CD4-positive, alpha-beta T cell (primary cell): ENCODE results near the gene CLDN6. TPM values are rescaled to one million over a fixed set of nuclear protein-coding genes. Genes with fewer than 3 reads are reported as not detected.

Source experiments
- ATAC-seq: fragments of 200-7000 bp; cut with Tn5 transposase; one replicate; pipeline ENCODE4 v1.10.0; 2022; ENCODE audit warnings: mild to moderate bottlenecking; ENCODE audit not compliant: poor library complexity
- CTCF ChIA-PET: fragments of 350-600 bp; sonication (Branson Sonifier 250); formaldehyde crosslinking; loops from one replicate; lab custom pipeline; 2021; ENCODE audit warnings: antibody characterized with exemption, inconsistent platforms; lab: Charles Lee
- POLR2A ChIA-PET: fragments of 350-600 bp; sonication (Branson Sonifier 250); formaldehyde crosslinking; loops from one replicate; lab custom pipeline; 2021; ENCODE audit warnings: antibody characterized with exemption, inconsistent platforms; lab: Charles Lee
- DNase-seq, 14 experiments: peaks; one replicate each; pipeline ENCODE4 v3.0.0-alpha.2; 2013 to 2020; ENCODE audit warnings: mixed read lengths in 2 of 14
- H3K27ac ChIP-seq, 2 donors: one replicate each; pipeline versions ENCODE4 v1.5.1 to v1.7.0; 2013; ENCODE audit warnings: low read length in 2 of 2, low read depth in 1 of 2, mild to moderate bottlenecking in 1 of 2
- H3K27me3 ChIP-seq, 2 experiments: 1 replicate in 1 of 2; 2 replicates in 1 of 2; pipeline versions ENCODE4 v1.6.1 to v1.7.0; 2013; ENCODE audit warnings: low read length in 2 of 2, control low read depth in 1 of 2, mild to moderate bottlenecking in 1 of 2, moderate library complexity in 1 of 2; ENCODE audit not compliant: insufficient read depth in 2 of 2, control insufficient read depth in 1 of 2
- H3K36me3 ChIP-seq: one replicate; pipeline ENCODE4 v1.6.1; 2013; ENCODE audit warnings: low read length, control low read depth; ENCODE audit not compliant: insufficient read depth
- H3K4me1 ChIP-seq: one replicate; pipeline ENCODE4 v1.6.1; 2013; ENCODE audit warnings: low read length, control low read depth; ENCODE audit not compliant: insufficient read depth
- H3K4me3 ChIP-seq: one replicate; pipeline ENCODE4 v1.5.1; 2013; ENCODE audit warnings: mild to moderate bottlenecking, low read length, moderate library complexity
- H3K9me3 ChIP-seq, 2 experiments: 1 replicate in 1 of 2; 2 replicates in 1 of 2; pipeline versions ENCODE4 v1.6.1 to v1.7.0; 2013; ENCODE audit warnings: low read length in 2 of 2, mild to moderate bottlenecking in 2 of 2, control low read depth in 1 of 2, moderate library complexity in 1 of 2; ENCODE audit not compliant: control insufficient read depth in 1 of 2, insufficient read depth in 1 of 2
- H3K27ac Mint-ChIP-seq: one replicate; pipeline ENCODE4 v1.8.0; 2020; ENCODE audit warnings: mixed read lengths
- H3K27me3 Mint-ChIP-seq: one replicate; pipeline ENCODE4 v1.8.0; 2021; ENCODE audit warnings: mixed read lengths
- H3K36me3 Mint-ChIP-seq: one replicate; pipeline ENCODE4 v1.8.0; 2021; ENCODE audit warnings: low read depth, mixed read lengths
- H3K4me1 Mint-ChIP-seq: one replicate; pipeline ENCODE4 v1.8.0; 2021; ENCODE audit warnings: low read depth, mixed read lengths
- H3K4me3 Mint-ChIP-seq: one replicate; pipeline ENCODE4 v1.8.0; 2020; ENCODE audit warnings: mild to moderate bottlenecking, mixed read lengths
- H3K9me3 Mint-ChIP-seq: one replicate; pipeline ENCODE4 v1.8.0; 2020; ENCODE audit warnings: mixed read lengths
- intact Hi-C, 2 experiments: fragments of 100-400 bp; cut with DNase I in 1 of 2; cut with micrococcal nuclease in 1 of 2; formaldehyde crosslinking; loops; one replicate each; pipeline versions ENCODE4 v1.15.1 to v1.9.0; 2023 to 2025; cut with DNase I, micrococcal nuclease
- total RNA-seq, 174 experiments: library from RNA in 2 of 174; stranded (reverse) in 2 of 174; gene quantifications; one replicate each; pipeline ENCODE4 v1.2.3 and lab custom pipeline; 2021 to 2026
- TF ChIP-seq, protein P1 (sequence below): fragments of 200-600 bp; IDR thresholded peaks from one replicate; pipeline ENCODE4 v1.8.0; 2022; ENCODE audit warnings: antibody characterized with exemption, mild to moderate bottlenecking

CLDN6 gene
- total RNA-seq, 2 experiments from 2014 or later, result not detected

GRCh38 chr16:3059041-3059722 is 41.2 kb upstream of the CLDN6 start:
- POLR2A ChIA-PET, result interaction anchor here (0.9 to 5.4 kb wide), 18 partner anchors 9 to 140 kb away, joined by 3 to 70 read pairs (median 5); partner anchors contain the start of genes ZNF213 and ZSCAN10
- intact Hi-C loops, result loop anchor here (1.0 to 5.0 kb wide), 6 partner anchors 35 to 108 kb away; no protein-coding TSS in a partner anchor
- H3K9me3 ChIP-seq, result no peaks in the 10 kb centered on the region
- peak overlapping the region; percentile 72 to 74 for H3K27ac ChIP-seq
- H3K27me3 Mint-ChIP-seq, result no peaks in the 10 kb centered on the region
- peaks cover 18% of the 10 kb centered on the region for H3K36me3 Mint-ChIP-seq
- peaks cover 3% of the 10 kb centered on the region for H3K36me3 ChIP-seq
- H3K4me3 Mint-ChIP-seq, result peak overlapping the region; percentile 95
- peak; percentile 70 to 95 (median 86) for DNase-seq
- TF ChIP-seq, protein P1, sequence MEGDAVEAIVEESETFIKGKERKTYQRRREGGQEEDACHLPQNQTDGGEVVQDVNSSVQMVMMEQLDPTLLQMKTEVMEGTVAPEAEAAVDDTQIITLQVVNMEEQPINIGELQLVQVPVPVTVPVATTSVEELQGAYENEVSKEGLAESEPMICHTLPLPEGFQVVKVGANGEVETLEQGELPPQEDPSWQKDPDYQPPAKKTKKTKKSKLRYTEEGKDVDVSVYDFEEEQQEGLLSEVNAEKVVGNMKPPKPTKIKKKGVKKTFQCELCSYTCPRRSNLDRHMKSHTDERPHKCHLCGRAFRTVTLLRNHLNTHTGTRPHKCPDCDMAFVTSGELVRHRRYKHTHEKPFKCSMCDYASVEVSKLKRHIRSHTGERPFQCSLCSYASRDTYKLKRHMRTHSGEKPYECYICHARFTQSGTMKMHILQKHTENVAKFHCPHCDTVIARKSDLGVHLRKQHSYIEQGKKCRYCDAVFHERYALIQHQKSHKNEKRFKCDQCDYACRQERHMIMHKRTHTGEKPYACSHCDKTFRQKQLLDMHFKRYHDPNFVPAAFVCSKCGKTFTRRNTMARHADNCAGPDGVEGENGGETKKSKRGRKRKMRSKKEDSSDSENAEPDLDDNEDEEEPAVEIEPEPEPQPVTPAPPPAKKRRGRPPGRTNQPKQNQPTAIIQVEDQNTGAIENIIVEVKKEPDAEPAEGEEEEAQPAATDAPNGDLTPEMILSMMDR, result peak; percentile 88
- peaks cover 84% of the 10 kb centered on the region for H3K4me1 ChIP-seq
- peak overlapping the region; percentile 83 for H3K27ac Mint-ChIP-seq
- no peaks in the 10 kb centered on the region for H3K27me3 ChIP-seq
- H3K9me3 Mint-ChIP-seq, result no peaks in the 10 kb centered on the region
- H3K4me1 Mint-ChIP-seq, result peaks cover 60% of the 10 kb centered on the region
- CTCF ChIA-PET, result interaction anchor here (0.7 to 3.1 kb wide), 29 partner anchors 11 to 224 kb away, joined by 3 to 62 read pairs (median 5); partner anchors contain the start of genes TNFRSF12A and ZNF213
- peak overlapping the region; percentile 87 for H3K4me3 ChIP-seq
- peak; percentile 88 for ATAC-seq

GRCh38 chr16:3058139-3059030 is 40.4 kb upstream of the CLDN6 start:
- peaks cover 25% of the 10 kb centered on the region for H3K36me3 Mint-ChIP-seq
- ChIA-PET POLR2A (interaction anchor here (0.6 to 5.4 kb wide), 16 partner anchors 10 to 110 kb away, joined by 3 to 70 read pairs (median 4); partner anchors contain the start of genes ZNF205 and ZNF213), CTCF (interaction anchor here (0.7 to 3.1 kb wide), 24 partner anchors 10 to 225 kb away, joined by 3 to 62 read pairs (median 5); partner anchors contain the start of genes TNFRSF12A and ZNF213)
- H3K27me3 ChIP-seq, result no peaks in the 10 kb centered on the region
- H3K9me3 Mint-ChIP-seq, result no peaks in the 10 kb centered on the region
- peaks cover 76% of the 10 kb centered on the region for H3K4me1 ChIP-seq
- H3K27ac ChIP-seq, result peak overlapping the region; percentile 72 to 74
- H3K36me3 ChIP-seq, result peaks cover 3% of the 10 kb centered on the region
- intact Hi-C loops, result loop anchor here (1.0 to 5.0 kb wide), 6 partner anchors 36 to 108 kb away; no protein-coding TSS in a partner anchor
- no peaks in the 10 kb centered on the region for H3K27me3 Mint-ChIP-seq
- peak overlapping the region; percentile 87 for H3K4me3 ChIP-seq
- peak; percentile 59 for ATAC-seq
- H3K4me1 Mint-ChIP-seq, result peaks cover 59% of the 10 kb centered on the region
- H3K4me3 Mint-ChIP-seq, result peak overlapping the region; percentile 95
- TF ChIP-seq, protein P1, result no peak
- H3K9me3 ChIP-seq, result no peaks in the 10 kb centered on the region
- DNase-seq, result peak in 12 of 14 experiments; percentile 36 to 80 (median 51)
- peak overlapping the region; percentile 61 for H3K27ac Mint-ChIP-seq
